GM18526 (cell line): Measurements from ENCODE around the gene KIRREL1.

Experiments used
- POLR2A ChIP-seq: IDR thresholded peaks from 3 replicates; pipeline ENCODE4 v1.6.1; 2011; ENCODE audit not compliant: insufficient read length; ENCODE audit errors: extremely low read depth

The KIRREL1 gene

DNA sequence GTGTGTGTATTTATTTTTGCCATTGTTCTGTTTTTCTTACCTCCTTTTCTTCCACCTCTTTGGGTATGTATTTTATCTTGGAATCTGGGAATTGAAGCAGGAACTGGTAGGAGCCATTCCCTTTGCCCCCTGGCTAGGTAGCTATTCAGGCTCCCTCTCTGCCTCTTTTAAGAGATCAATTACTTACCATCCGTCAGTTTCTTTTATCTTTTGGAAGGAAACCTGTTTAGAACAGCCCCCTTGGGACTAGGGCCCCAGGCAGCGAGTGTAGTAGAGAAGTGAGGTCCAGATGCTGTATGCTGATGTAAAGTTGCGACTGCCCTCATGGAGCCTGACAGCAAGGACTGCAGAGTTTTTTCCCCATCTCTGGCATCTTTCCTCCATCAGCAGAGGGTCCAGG lies 41.6 kb downstream of the KIRREL1 start:
- no peak for TF ChIP-seq POLR2A

- no peak for TF ChIP-seq POLR2A
Observed at GRCh38 chr1:158035976-158036583, 42.6 kb downstream of the KIRREL1 start.

- TF ChIP-seq POLR2A = no peak
Observed at GRCh38 chr1:158037008-158037865, 43.8 kb downstream of the KIRREL1 start.

- no peak for TF ChIP-seq POLR2A
Observed at GRCh38 chr1:158037866-158038359, 44.5 kb downstream of the KIRREL1 start.

GRCh38 chr1:158038793-158039192 lies 45.3 kb downstream of the KIRREL1 start:
- no peak for TF ChIP-seq POLR2A

DNA sequence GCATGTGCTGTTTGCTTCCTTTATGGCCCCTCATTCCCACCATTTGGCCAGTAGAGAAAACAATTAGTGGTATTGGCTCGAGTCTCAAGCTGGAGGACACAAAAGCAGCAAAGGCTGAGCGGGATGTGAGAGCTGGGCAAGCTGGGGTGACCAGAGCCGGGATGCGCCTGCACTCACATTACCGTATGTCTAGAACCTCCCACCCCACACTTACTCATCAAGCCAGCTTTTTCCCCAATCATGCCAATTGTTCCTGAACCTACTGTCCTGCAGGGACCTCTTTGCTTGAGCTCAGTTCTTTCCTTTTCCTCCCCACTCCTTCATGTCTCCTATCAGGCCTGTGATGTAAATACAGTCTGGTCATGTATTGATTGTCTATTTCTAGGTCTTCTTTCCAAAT lies 45.9 kb downstream of the KIRREL1 start:
- TF ChIP-seq POLR2A = no peak

DNA sequence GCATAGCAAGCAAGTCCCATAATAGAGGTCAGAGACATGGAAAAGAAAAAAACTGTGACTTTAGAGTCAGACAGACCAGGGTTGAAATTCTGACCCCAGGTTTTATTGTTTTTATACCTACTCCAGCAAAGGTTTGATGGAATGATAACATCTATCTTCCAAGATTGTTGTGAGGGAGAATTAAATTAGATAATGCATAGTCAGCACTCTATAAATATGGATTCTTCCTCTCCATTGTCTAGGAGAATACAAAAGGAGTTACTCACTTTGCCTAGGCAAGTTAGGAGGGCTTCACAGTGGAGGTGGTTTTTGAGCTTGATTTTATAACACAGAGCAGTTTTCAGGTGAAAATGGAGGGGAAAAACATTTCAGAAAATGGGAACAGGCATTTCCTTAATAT lies 46.9 kb downstream of the KIRREL1 start:
- TF ChIP-seq POLR2A = no peak

GRCh38 chr1:158043232-158043631 lies 49.8 kb downstream of the KIRREL1 start:
- TF ChIP-seq POLR2A = no peak

- TF ChIP-seq POLR2A = no peak
Observed at GRCh38 chr1:158045639-158046038, 52.2 kb downstream of the KIRREL1 start.

DNA sequence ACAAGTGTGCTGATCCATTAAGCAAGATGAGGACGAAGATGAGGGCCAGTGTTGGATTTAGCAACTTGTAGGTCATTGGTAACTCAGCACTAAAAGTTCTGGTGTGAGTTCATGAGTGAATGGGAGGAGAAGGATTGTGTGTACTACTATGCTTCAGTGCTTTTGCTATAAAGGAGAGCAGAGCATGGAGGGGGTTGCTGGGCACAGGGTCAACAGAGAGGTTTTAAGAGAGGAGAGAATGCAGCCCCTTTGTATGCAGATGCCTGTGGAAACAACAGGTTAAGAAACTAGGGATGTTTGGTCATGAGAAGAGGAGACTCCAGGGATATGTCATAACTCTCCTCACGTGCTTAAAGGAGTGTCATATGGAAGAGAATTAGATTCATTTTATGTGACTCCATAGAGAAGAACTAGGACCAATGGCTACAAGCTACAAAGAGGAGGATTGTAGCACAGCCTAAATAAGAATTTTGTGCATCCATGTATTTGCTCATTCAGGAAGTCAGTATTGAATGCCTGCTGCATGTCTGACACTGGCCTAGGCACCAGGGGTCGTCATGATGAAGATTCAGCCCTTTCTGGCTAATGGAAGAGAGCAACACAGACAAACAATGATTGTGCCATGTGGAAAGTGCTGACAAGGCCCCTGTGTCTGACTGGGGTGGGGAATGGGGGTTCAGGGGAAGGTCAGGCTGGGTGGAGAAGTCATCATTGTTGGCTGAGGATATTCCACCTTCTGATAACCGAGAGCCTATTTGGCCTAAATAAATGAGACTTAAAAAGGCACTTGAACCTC lies 53.5 kb downstream of the KIRREL1 start:
- no peak for TF ChIP-seq POLR2A

GRCh38 chr1:158048371-158049067 lies 55.1 kb downstream of the KIRREL1 start:
- no peak for TF ChIP-seq POLR2A

DNA sequence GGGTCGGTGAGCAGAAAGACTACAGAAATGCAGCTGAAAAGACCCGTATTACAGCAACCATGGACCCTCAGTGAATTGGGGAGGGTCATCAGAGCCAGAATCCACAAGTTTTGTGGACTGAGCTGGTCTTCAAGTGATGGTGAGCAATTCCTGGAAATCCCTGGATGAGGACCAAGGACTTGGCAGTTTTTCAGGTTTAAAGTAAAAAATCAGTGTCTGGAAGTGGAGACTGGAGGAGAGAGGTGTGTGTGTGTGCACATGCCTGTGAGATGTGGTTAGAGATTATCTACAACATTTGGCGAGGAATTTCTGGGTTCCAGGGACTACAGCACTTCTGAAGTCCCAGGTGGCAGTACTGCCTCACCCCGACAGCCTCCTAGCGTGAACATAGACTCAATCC lies 56.4 kb downstream of the KIRREL1 start:
- TF ChIP-seq POLR2A = no peak

DNA sequence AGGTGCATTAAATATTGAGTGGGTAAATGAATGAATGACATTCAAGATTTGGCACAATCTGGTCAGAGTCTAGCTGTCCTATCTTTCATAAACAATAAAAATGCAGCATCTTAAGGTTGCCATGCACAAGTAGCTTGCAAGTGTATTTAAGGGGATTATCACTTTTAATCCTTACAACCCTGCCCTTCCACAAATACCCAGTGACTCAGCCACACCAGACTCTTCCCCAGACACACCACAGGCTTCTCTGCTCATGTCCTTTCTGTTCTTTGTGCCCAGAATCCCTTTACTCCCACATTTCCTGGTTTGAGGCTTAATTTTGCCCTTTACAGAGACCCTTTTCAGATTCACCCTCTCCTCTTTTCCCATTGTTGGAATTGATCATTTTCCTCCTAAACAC lies 59.8 kb downstream of the KIRREL1 start:
- no peak for TF ChIP-seq POLR2A

DNA sequence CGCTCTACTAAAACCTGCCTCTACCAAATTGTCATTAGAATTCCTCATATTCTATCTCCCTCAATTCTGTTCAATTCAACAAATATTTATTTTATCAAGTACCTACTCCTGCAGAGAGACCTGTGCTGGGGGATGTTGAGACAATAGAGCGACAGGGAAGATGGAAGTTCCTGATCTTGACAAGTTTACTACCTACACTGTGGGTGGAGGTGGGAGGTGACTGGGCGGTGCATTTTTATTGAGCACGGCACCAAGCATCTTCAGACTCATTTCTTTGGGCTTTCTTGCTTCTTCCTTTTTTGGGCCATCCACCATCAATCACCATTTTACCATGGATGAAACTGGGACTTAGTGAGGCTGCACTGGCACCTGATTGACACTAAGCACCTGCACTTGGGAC lies 61.3 kb downstream of the KIRREL1 start:
- TF ChIP-seq POLR2A = no peak

- TF ChIP-seq POLR2A = no peak
Observed at GRCh38 chr1:158055854-158056253, 62.4 kb downstream of the KIRREL1 start.

- TF ChIP-seq POLR2A = no peak
Observed at GRCh38 chr1:158056498-158056897, 63.1 kb downstream of the KIRREL1 start.
